Panc1 (cell line): Measurements from ENCODE around the gene DHRSX.

ENCODE experiments used
- POLR2AphosphoS5 ChIP-seq: IDR thresholded peaks from 2 replicates; pipeline ENCODE4 v1.6.1; 2012; ENCODE audit warnings: mild to moderate bottlenecking, low read depth, low read length, moderate library complexity
- SIN3A ChIP-seq: IDR thresholded peaks from 2 replicates; pipeline ENCODE4 v1.6.1; 2012; ENCODE audit warnings: low read depth, mild to moderate bottlenecking, low read length, moderate library complexity, borderline replicate concordance; ENCODE audit not compliant: insufficient read depth
- TF ChIP-seq, protein P1 (sequence below): fragments of 450-650 bp; IDR thresholded peaks from 2 replicates; pipeline ENCODE4 v1.5.1; 2017; ENCODE audit warnings: mild to moderate bottlenecking
- TF ChIP-seq, protein P2 (sequence below), 2 experiments: IDR thresholded peaks; 2 replicates each; pipeline ENCODE4 v1.6.1; 2011 to 2012; ENCODE audit warnings: low read depth in 2 of 2, control low read depth in 1 of 2, low read length in 1 of 2, mild to moderate bottlenecking in 1 of 2, moderate library complexity in 1 of 2; ENCODE audit not compliant: insufficient read depth in 1 of 2

DNA sequence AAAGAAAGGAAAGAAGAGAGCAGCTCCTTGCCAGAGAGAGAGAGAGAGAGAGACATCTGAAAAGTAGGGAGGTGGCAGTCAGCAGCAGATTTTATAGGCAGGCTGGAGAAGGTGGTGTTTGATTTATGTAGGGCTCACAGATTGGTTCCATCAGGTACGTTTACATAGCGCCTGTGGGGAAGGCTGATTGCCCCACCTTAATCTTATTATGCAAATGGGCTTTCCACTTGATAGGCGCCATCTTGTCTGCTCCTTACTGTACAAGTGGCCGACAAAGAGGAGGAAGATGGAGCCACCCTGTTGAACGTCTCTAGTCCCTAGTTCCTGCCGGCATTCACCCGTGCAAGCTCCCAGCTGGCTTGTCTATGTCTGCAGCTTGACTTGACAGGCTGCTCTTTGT, 49.1 kb upstream of the DHRSX start:
- TF ChIP-seq, protein P1, sequence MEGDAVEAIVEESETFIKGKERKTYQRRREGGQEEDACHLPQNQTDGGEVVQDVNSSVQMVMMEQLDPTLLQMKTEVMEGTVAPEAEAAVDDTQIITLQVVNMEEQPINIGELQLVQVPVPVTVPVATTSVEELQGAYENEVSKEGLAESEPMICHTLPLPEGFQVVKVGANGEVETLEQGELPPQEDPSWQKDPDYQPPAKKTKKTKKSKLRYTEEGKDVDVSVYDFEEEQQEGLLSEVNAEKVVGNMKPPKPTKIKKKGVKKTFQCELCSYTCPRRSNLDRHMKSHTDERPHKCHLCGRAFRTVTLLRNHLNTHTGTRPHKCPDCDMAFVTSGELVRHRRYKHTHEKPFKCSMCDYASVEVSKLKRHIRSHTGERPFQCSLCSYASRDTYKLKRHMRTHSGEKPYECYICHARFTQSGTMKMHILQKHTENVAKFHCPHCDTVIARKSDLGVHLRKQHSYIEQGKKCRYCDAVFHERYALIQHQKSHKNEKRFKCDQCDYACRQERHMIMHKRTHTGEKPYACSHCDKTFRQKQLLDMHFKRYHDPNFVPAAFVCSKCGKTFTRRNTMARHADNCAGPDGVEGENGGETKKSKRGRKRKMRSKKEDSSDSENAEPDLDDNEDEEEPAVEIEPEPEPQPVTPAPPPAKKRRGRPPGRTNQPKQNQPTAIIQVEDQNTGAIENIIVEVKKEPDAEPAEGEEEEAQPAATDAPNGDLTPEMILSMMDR: no peak
- no peak for TF ChIP-seq POLR2AphosphoS5
- TF ChIP-seq SIN3A: no peak
- TF ChIP-seq, protein P2, sequence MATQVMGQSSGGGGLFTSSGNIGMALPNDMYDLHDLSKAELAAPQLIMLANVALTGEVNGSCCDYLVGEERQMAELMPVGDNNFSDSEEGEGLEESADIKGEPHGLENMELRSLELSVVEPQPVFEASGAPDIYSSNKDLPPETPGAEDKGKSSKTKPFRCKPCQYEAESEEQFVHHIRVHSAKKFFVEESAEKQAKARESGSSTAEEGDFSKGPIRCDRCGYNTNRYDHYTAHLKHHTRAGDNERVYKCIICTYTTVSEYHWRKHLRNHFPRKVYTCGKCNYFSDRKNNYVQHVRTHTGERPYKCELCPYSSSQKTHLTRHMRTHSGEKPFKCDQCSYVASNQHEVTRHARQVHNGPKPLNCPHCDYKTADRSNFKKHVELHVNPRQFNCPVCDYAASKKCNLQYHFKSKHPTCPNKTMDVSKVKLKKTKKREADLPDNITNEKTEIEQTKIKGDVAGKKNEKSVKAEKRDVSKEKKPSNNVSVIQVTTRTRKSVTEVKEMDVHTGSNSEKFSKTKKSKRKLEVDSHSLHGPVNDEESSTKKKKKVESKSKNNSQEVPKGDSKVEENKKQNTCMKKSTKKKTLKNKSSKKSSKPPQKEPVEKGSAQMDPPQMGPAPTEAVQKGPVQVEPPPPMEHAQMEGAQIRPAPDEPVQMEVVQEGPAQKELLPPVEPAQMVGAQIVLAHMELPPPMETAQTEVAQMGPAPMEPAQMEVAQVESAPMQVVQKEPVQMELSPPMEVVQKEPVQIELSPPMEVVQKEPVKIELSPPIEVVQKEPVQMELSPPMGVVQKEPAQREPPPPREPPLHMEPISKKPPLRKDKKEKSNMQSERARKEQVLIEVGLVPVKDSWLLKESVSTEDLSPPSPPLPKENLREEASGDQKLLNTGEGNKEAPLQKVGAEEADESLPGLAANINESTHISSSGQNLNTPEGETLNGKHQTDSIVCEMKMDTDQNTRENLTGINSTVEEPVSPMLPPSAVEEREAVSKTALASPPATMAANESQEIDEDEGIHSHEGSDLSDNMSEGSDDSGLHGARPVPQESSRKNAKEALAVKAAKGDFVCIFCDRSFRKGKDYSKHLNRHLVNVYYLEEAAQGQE (IDR thresholded peaks at IDR 0.05; ENCODE audit: insufficient read depth in 1 of 2, low read depth in 2 of 2, low read length in 1 of 2): no peak
